IPS DF 4.7 (cell line): Measurements from ENCODE around the gene CACNA1A.

Source experiments
- DNase-seq: peaks from one replicate; pipeline ENCODE4 v3.0.0-alpha.2; 2013; ENCODE audit warnings: low spot score; ENCODE audit errors: extremely low read depth

CACNA1A gene

GRCh38 chr19:13165162-13165997 is 340.9 kb downstream of the CACNA1A start:
- no peak for DNase-seq

- no peak for DNase-seq
Measured at GRCh38 chr19:13164343-13165161, 341.7 kb downstream of the CACNA1A start.

- no peak for DNase-seq
Measured at GRCh38 chr19:13163609-13164342, 342.5 kb downstream of the CACNA1A start.

- DNase-seq, result no peak
Measured at GRCh38 chr19:13162724-13163608, 343.3 kb downstream of the CACNA1A start.

GRCh38 chr19:13160557-13160956 is 345.7 kb downstream of the CACNA1A start:
- DNase-seq, result no peak

- no peak for DNase-seq
Measured at GRCh38 chr19:13159713-13160112, 346.6 kb downstream of the CACNA1A start.
